ENCODE measurements around the gene ARAP2.

The ARAP2 gene

GRCh38 chr4:36244257-36245082 lies at the start of gene ARAP2:
Gene ARAP2, minus strand, starts transcription at chr4:36244514. Its CDS starts 15,028 bp downstream, at chr4:36229486.
- DNase-seq (ENCODE audit: low read depth, low spot score), result peak; percentile 87

- DNase-seq (ENCODE audit: low read depth, low spot score), result peak; percentile 28
These were observed 48.4 kb upstream of the ARAP2 start for GRCh38 chr4:36292556-36293188.

GRCh38 chr4:36290641-36291040 lies 46.3 kb upstream of the ARAP2 start:
- DNase-seq (ENCODE audit: low read depth, low spot score), result no peak

GRCh38 chr4:36288731-36289426 lies 44.6 kb upstream of the ARAP2 start:
- peak; percentile 16 for DNase-seq (ENCODE audit: low read depth, low spot score)

- no peak for DNase-seq (ENCODE audit: low read depth, low spot score)
These were observed 42.2 kb upstream of the ARAP2 start for GRCh38 chr4:36286481-36286871.

GRCh38 chr4:36285784-36286480 lies 41.6 kb upstream of the ARAP2 start:
- no peak for DNase-seq (ENCODE audit: low read depth, low spot score)

GRCh38 chr4:36283912-36284465 lies 39.7 kb upstream of the ARAP2 start:
- no peak for DNase-seq (ENCODE audit: low read depth, low spot score)

- no peak for DNase-seq (ENCODE audit: low read depth, low spot score)
These were observed 38.3 kb upstream of the ARAP2 start for GRCh38 chr4:36282503-36283030.

GRCh38 chr4:36281384-36282106 lies 37.2 kb upstream of the ARAP2 start, which contains the start of gene DTHD1:
Gene DTHD1, plus strand, starts transcription at chr4:36281616. Its CDS starts 143 bp downstream, at chr4:36281759.
- peak; percentile 16 for DNase-seq (ENCODE audit: low read depth, low spot score)

- peak; percentile 47 for DNase-seq (ENCODE audit: low read depth, low spot score)
These were observed 36.2 kb upstream of the ARAP2 start for GRCh38 chr4:36280555-36280954.

GRCh38 chr4:36278789-36279188 lies 34.5 kb upstream of the ARAP2 start:
- DNase-seq (ENCODE audit: low read depth, low spot score), result no peak

GRCh38 chr4:36277533-36277932 lies 33.2 kb upstream of the ARAP2 start:
- DNase-seq (ENCODE audit: low read depth, low spot score), result no peak

GRCh38 chr4:36274158-36274557 lies 29.8 kb upstream of the ARAP2 start:
- peak; percentile 63 for DNase-seq (ENCODE audit: low read depth, low spot score)

- DNase-seq (ENCODE audit: low read depth, low spot score), result no peak
These were observed 29.0 kb upstream of the ARAP2 start for GRCh38 chr4:36273276-36273675.

GRCh38 chr4:36269533-36270173 lies 25.3 kb upstream of the ARAP2 start:
- DNase-seq (ENCODE audit: low read depth, low spot score), result no peak

- DNase-seq (ENCODE audit: low read depth, low spot score), result no peak
These were observed 24.8 kb upstream of the ARAP2 start for GRCh38 chr4:36269101-36269500.

GRCh38 chr4:36267486-36268268 lies 23.4 kb upstream of the ARAP2 start:
- no peak for DNase-seq (ENCODE audit: low read depth, low spot score)

- DNase-seq (ENCODE audit: low read depth, low spot score), result no peak
These were observed 20.0 kb upstream of the ARAP2 start for GRCh38 chr4:36264207-36264826.

GRCh38 chr4:36260731-36261130 lies 16.4 kb upstream of the ARAP2 start:
- DNase-seq (ENCODE audit: low read depth, low spot score), result no peak
